Subcutaneous preadipocyte (primary cell): ENCODE results near the gene STAG3. TPM values are rescaled to one million over a fixed set of nuclear protein-coding genes. Genes with fewer than 3 reads are reported as not detected.

ENCODE experiments used
- total RNA-seq: library from RNA; depleted of rRNA; stranded (reverse); fragments of >200 nt; gene quantifications from 2 replicates; pipeline ENCODE4 v1.2.3, GENCODE V29; 2012

The STAG3 gene, protein sequence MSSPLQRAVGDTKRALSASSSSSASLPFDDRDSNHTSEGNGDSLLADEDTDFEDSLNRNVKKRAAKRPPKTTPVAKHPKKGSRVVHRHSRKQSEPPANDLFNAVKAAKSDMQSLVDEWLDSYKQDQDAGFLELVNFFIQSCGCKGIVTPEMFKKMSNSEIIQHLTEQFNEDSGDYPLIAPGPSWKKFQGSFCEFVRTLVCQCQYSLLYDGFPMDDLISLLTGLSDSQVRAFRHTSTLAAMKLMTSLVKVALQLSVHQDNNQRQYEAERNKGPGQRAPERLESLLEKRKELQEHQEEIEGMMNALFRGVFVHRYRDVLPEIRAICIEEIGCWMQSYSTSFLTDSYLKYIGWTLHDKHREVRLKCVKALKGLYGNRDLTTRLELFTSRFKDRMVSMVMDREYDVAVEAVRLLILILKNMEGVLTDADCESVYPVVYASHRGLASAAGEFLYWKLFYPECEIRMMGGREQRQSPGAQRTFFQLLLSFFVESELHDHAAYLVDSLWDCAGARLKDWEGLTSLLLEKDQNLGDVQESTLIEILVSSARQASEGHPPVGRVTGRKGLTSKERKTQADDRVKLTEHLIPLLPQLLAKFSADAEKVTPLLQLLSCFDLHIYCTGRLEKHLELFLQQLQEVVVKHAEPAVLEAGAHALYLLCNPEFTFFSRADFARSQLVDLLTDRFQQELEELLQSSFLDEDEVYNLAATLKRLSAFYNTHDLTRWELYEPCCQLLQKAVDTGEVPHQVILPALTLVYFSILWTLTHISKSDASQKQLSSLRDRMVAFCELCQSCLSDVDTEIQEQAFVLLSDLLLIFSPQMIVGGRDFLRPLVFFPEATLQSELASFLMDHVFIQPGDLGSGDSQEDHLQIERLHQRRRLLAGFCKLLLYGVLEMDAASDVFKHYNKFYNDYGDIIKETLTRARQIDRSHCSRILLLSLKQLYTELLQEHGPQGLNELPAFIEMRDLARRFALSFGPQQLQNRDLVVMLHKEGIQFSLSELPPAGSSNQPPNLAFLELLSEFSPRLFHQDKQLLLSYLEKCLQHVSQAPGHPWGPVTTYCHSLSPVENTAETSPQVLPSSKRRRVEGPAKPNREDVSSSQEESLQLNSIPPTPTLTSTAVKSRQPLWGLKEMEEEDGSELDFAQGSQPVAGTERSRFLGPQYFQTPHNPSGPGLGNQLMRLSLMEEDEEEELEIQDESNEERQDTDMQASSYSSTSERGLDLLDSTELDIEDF
- total RNA-seq: 0.73 and 1.6 TPM in 2 replicates

DNA sequence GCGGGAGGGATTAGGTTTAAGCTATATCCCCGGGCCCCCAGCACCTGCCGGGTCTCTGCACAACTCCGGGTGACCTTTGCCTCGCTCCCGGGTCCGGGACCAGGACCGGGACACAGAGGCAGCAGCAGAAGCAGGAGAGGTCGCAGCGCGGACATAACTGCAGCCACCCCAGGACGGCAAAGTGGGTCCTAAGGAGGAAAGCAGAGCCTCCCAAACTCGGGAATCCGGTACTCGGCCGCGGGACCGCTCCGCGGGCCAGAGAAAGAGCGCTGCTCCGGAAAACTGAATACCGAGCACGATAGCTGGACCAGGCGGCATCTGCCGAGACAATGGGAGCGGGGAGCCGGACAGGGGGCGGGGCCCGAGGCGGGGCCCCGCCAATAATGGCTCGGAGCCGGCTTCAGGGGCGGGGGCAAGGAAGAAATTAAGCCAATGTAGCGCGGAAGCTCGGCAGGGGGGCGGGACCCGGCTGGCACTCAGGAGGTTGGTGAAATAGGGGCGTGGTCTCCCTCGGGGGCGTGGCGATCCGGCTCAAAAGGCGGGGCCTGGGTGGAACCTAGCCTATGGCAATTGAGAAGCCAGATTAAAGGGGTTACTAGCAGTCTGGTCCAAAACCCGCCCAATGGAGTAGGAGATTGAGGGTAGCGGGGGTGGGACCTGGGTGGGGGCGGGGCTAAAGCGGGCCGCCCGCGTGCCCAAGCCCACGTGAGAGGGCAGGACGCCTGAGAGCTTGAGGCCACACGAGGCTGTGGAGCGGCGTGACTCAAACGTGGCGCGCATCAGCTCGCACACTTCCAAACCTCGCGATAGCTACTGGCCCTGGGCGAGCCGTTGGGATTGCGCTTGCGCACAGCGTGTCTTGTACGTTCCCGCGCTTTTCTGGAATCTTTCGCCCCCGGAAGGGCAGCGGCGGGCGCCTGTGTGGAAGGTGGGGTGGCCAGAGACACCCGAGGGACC lies at the start of gene STAG3, which contains the start of gene GPC2:
Gene STAG3, plus strand, starts transcription at position 874 of the 957 bp plus-strand sequence. CDS start 2,639 bp downstream, outside the sequence.
Gene GPC2, minus strand, starts transcription at position 337 of the 957 bp plus-strand sequence. Its CDS starts 182 bp downstream, at position 155.

DNA sequence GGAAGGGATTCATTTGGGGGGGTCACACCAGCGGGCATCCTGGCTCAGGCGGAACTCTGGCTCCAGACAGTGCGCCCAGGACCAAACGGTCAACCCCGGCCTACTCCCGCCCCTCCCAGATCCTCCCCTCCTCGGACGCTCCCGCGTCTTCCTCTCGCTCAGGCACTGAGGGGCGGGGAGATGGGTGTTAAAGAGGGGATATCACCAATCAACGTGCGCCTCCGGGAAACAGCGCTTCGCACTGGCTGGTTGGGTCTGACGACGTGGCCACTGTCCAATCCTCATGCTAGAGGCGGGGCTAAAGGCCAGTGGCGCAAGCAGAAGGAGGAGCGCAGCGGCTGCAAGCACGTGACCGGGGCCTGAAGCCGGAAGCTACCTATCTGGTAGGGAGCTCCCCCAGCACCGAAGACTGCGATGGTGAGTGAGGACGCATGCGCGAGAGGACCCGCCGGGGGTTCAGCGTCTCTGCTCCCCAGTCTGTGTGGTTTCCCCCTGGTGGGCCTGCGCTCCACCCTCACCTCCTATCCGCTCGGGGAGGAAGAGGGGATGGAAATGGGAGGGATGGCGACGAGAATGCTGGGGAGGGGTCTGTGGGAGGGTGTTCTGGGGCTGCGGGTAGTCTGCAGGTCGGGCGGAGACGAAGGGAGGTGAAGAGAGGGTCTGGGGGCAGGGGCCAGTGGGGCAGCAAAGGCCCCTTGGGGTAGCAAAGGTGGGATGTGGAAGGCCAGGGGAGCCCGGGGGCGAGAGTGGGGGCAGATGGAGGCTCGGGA lies 29.0 kb upstream of the STAG3 start, which contains the start of gene LAMTOR4:
Gene LAMTOR4, plus strand, starts transcription at position 360 of the 770 bp plus-strand sequence. Its CDS starts 55 bp downstream, at position 415.

DNA sequence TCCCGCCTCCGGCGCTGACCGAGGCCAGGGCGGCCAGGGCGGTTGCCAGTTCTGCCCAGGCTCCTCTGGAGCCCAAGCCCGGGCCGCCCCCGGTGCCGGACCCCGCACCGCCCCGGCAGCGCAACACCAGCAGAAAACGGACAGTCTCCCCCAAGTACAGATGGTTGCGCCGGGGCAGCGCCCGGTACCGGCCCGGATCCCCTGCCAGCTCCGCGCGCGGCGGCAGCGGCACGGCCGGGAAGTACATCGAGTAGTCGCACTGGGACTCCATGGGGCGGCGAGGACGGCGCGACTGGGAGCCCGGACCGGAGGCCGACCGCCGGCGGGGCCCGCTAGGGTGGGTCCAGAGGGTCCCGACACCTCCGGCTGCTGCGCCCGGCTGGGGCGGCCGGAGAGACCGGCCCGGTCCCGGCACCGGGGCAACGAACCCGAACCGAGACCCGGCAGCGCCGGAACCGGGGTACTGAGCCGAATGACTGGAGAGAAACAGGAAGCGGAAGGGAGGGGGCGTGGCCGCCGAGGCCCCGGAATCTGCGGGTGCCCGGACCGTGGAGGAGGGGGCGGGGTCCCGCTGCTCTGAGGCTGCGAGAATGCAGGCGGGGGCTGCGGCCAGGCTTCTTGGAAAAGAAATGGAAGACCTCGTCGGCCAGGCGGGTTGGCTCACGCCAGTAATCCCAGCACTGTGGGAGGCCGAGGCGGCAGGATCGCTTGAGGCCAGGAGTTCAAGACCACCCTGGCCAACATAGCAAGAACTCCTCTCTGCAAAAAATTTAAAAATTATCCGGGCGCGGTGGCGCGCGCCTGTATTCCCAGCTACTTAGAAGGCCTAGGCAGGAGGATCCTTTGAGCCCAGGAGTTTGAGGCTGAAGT lies 19.3 kb upstream of the STAG3 start, which contains the start of gene TRAPPC14:
Gene TRAPPC14, minus strand, starts transcription at position 495 of the 870 bp plus-strand sequence. Its CDS starts 224 bp downstream, at position 271.

DNA sequence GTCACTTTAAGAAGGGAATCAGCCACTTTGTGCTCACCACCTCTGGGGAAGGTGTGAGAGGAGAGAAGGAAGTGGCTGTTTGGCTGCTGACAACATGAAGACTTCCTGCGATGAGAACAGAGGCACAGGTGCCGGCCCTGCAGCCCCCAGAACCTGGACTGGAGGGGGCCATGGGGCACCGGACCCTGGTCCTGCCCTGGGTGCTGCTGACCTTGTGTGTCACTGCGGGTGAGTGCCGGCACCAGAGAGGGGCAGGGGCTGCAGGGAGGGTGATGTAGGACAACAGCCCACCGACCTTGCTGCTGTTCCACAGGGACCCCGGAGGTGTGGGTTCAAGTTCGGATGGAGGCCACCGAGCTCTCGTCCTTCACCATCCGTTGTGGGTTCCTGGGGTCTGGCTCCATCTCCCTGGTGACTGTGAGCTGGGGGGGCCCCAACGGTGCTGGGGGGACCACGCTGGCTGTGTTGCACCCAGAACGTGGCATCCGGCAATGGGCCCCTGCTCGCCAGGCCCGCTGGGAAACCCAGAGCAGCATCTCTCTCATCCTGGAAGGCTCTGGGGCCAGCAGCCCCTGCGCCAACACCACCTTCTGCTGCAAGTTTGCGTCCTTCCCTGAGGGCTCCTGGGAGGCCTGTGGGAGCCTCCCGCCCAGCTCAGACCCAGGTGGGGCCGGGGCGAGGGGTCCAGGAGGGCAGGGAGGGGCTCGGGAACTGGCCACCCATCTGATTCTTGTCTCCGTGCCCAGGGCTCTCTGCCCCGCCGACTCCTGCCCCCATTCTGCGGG lies 42.3 kb downstream of the STAG3 start, which contains the start of gene PVRIG:
Gene PVRIG, plus strand, starts transcription at position 149 of the 785 bp plus-strand sequence. Its CDS starts 22 bp downstream, at position 171.

Other genes with a start within 250 kb of the STAG3 start
- 0.20 TPM in 1 of 2 replicates, not detected in the other for gene GJC3, start 248.3 kb upstream of the STAG3 start, total RNA-seq
- not detected in 2 replicates for gene AZGP1, start 201.9 kb upstream of the STAG3 start, total RNA-seq
- gene ZKSCAN1, start 162.3 kb upstream of the STAG3 start, total RNA-seq: 33.1 and 36.0 TPM in 2 replicates
- gene ZSCAN21, start 128.1 kb upstream of the STAG3 start, total RNA-seq: 7.7 and 8.0 TPM in 2 replicates
- gene ZNF3, start 96.2 kb upstream of the STAG3 start, total RNA-seq: 17.3 and 21.3 TPM in 2 replicates
- 53.6 and 65.9 TPM in 2 replicates for gene COPS6, start 88.9 kb upstream of the STAG3 start, total RNA-seq
- gene MCM7, start 76.5 kb upstream of the STAG3 start, total RNA-seq: 95.2 and 194 TPM in 2 replicates
- 14.1 and 15.8 TPM in 2 replicates for gene AP4M1, start 76.3 kb upstream of the STAG3 start, total RNA-seq
- gene TAF6, start 58.6 kb upstream of the STAG3 start, total RNA-seq: 34.2 and 44.2 TPM in 2 replicates
- gene CNPY4, start 58.3 kb upstream of the STAG3 start, total RNA-seq: 10.8 and 17.3 TPM in 2 replicates
- 0.73 and 1.6 TPM in 2 replicates for gene MBLAC1, start 51.0 kb upstream of the STAG3 start, total RNA-seq
- gene LAMTOR4, start 29.0 kb upstream of the STAG3 start, total RNA-seq: 59.4 and 82.3 TPM in 2 replicates
- 7.3 and 10.0 TPM in 2 replicates for gene TRAPPC14, start 19.2 kb upstream of the STAG3 start, total RNA-seq
- gene GAL3ST4, start 9.3 kb upstream of the STAG3 start, total RNA-seq: 1.8 and 3.7 TPM in 2 replicates
- 0.73 and 2.3 TPM in 2 replicates for gene GPC2, start 537 bp upstream of the STAG3 start, total RNA-seq
- not detected in 2 replicates for gene PVRIG, start 42.0 kb downstream of the STAG3 start, total RNA-seq
- gene SPDYE3, start 129.8 kb downstream of the STAG3 start, total RNA-seq: not detected in 2 replicates
- 7.7 and 11.5 TPM in 2 replicates for gene PILRB, start 180.2 kb downstream of the STAG3 start, total RNA-seq
- under 0.01 and 0.39 TPM in 2 replicates for gene PILRA, start 195.6 kb downstream of the STAG3 start, total RNA-seq